Spleen (tissue), 11 donors: ENCODE results near the gene FGF10. TPM values are rescaled to one million over a fixed set of nuclear protein-coding genes. Genes with fewer than 3 reads are reported as not detected.

Experiments used
- DNase-seq: peaks from one replicate; pipeline ENCODE4 v3.0.0-alpha.2; 2020
- H3K27ac ChIP-seq, 8 donors: fragments of 200-600 bp; sonication (generic) in 7 of 8; 1 replicate in 4 of 8; 2 replicates in 4 of 8; pipeline versions ENCODE4 v1.5.0 to v1.8.0; 2016 to 2021; ENCODE audit warnings: inconsistent platforms in 4 of 8, mild to moderate bottlenecking in 4 of 8, moderate library complexity in 1 of 8
- H3K27me3 ChIP-seq, 7 donors: fragments of 200-600 bp; sonication (generic) in 6 of 7; replicated peaks in 1 of 7; 1 replicate in 4 of 7; 2 replicates in 3 of 7; pipeline versions ENCODE4 v1.5.0 to v1.8.0; 2016 to 2021; ENCODE audit warnings: inconsistent platforms in 3 of 7, mild to moderate bottlenecking in 1 of 7
- H3K36me3 ChIP-seq, 6 donors: fragments of 200-600 bp; sonication (generic) in 5 of 6; 1 replicate in 4 of 6; 2 replicates in 2 of 6; pipeline versions ENCODE4 v1.5.0 to v1.8.0; 2016 to 2021; ENCODE audit warnings: inconsistent platforms in 2 of 6
- H3K4me1 ChIP-seq, 6 donors: fragments of 200-600 bp; sonication (generic) in 5 of 6; 1 replicate in 3 of 6; 2 replicates in 3 of 6; pipeline versions ENCODE4 v1.5.0 to v1.8.0; 2016 to 2021; ENCODE audit warnings: inconsistent platforms in 3 of 6
- H3K4me3 ChIP-seq, 8 donors: fragments of 200-600 bp; sonication (generic) in 7 of 8; 1 replicate in 4 of 8; 2 replicates in 4 of 8; pipeline versions ENCODE4 v1.5.0 to v1.8.0; 2016 to 2021; ENCODE audit warnings: inconsistent platforms in 4 of 8, mild to moderate bottlenecking in 4 of 8, moderate library complexity in 2 of 8
- H3K9me3 ChIP-seq, 8 donors: fragments of 200-600 bp; sonication (generic) in 7 of 8; 1 replicate in 4 of 8; 2 replicates in 4 of 8; pipeline versions ENCODE4 v1.5.0 to v1.8.0; 2016 to 2021; ENCODE audit warnings: inconsistent platforms in 4 of 8
- CTCF ChIP-seq, 11 experiments: fragments of 200-600 bp in 7 of 11; fragments of 450-650 bp in 4 of 11; sonication (generic) in 4 of 11; IDR thresholded peaks in 8 of 11; conservative IDR thresholded peaks in 3 of 11; 1 replicate in 7 of 11; 2 replicates in 4 of 11; pipeline versions ENCODE4 v1.4.0 to v1.8.0; 2016 to 2021; ENCODE audit warnings: antibody characterized with exemption in 11 of 11, inconsistent platforms in 4 of 11, mild to moderate bottlenecking in 1 of 11
- POLR2A ChIP-seq, 3 donors: fragments of 450-650 bp; IDR thresholded peaks; one replicate each; pipeline ENCODE4 v1.5.1; 2017; ENCODE audit warnings: antibody characterized with exemption in 3 of 3, mild to moderate bottlenecking in 1 of 3
- POLR2AphosphoS5 ChIP-seq, 3 donors: sonication (generic); formaldehyde crosslinking; IDR thresholded peaks; one replicate each; pipeline ENCODE4 v1.5.1; 2017; ENCODE audit warnings: antibody characterized with exemption in 3 of 3
- WGBS, 5 donors: extraction: QIAGEN DNeasy Blood & Tissue Kit in 3 of 5; methylation state at CpG; one replicate each; pipeline versions ENCODE4 v1.1.5 to v1.1.7; 2013 to 2018; 5-methylcytosine and 5-hydroxymethylcytosine counted together
- intact Hi-C: fragments of 100-400 bp; cut with DNase I; formaldehyde crosslinking; loops from one replicate; pipeline ENCODE4 v1.15.0; 2023; ENCODE audit warnings: low total_unique reads
- polyA plus RNA-seq, 3 donors: library from polyadenylated mRNA; stranded (reverse); fragments of 200-250 nt; gene quantifications; one replicate each; pipeline ENCODE4 v1.2.1, GENCODE V29; 2013
- total RNA-seq, 7 donors: library from RNA; depleted of rRNA in 3 of 7; stranded (reverse); fragments of >200 nt in 3 of 7; fragmentation: NEBNext Ultra II Directional in 4 of 7; extraction: Animal tissue kit (Norgen Biotek cat#: 25700) in 4 of 7; gene quantifications; one replicate each; pipeline versions ENCODE4 v1.1.0 to v1.2.1, GENCODE V29; 2016 to 2021
- donor health status: healthy with polysubstance abuse.
- donor health status: DM: no; HTN: no; CAD: no; lungs with moderate emphysema.
- donor health status: DM: no; HTN: no; CAD: no.
- donor health status: Bipolar disorder and iron deficiency.
- donor health status: healthy.
- donor health status: DM: no; HTN: no; CAD: no.
- donor health status: DM: yes; HTN: yes; CAD: no.

FGF10 gene
- total and polyA plus RNA-seq, 10 donors, result 0.03 to 0.22 TPM; not detected in 8

- intact Hi-C loops, result no loop called here
- DNase-seq, result no peak
- no peaks in the 10 kb centered on the region for H3K27me3 ChIP-seq
- no peaks in the 10 kb centered on the region for H3K9me3 ChIP-seq
- H3K36me3 ChIP-seq, result no peaks in the 10 kb centered on the region
- H3K27ac ChIP-seq, result no peak overlapping the region
- 60 to 79% (median 73%) methylated on average over 1 of the region's 1 CpG for WGBS, 5 donors
- H3K4me1 ChIP-seq, result peaks cover 0 to 6% (median 0%) of the 10 kb centered on the region in 6 donors
- H3K4me3 ChIP-seq, result no peak overlapping the region
- TF ChIP-seq POLR2A (IDR thresholded peaks at IDR 0.05) (no peak), CTCF (IDR thresholded peaks at IDR 0.05 in 8 of 11, conservative IDR thresholded peaks at IDR 0.05 in 3 of 11) (no peak), POLR2AphosphoS5 (IDR thresholded peaks at IDR 0.05) (no peak)
Observed at GRCh38 chr5:44361342-44362001, 27.7 kb downstream of the FGF10 start.

DNA sequence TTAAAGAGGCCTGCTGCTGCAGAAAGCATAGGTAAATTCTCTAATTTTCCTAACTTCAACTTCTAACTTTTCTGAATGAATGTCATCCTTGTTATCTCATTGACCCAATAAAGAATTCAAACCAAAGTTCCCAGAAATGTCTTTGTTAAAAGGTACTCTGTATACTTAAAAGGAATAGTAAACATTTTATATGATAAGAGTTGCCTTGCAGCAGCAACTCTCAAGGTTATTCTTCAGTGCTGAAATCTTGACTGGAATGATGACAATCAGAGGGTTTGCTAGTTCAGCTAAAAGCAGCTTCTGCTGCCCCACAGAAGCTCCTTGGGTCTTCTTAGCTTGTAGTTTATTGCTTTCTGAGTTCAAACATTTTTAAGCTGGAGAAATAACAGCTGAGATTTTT is 28.3 kb downstream of the FGF10 start:
- no peak overlapping the region for H3K4me3 ChIP-seq
- H3K27me3 ChIP-seq, result no peaks in the 10 kb centered on the region
- no peaks in the 10 kb centered on the region for H3K9me3 ChIP-seq
- H3K27ac ChIP-seq, result no peak overlapping the region
- DNase-seq, result no peak
- peaks cover 0 to 6% (median 0%) of the 10 kb centered on the region in 6 donors for H3K4me1 ChIP-seq
- intact Hi-C loops, result no loop called here
- TF ChIP-seq CTCF (IDR thresholded peaks at IDR 0.05 in 8 of 11, conservative IDR thresholded peaks at IDR 0.05 in 3 of 11) (no peak), POLR2A (IDR thresholded peaks at IDR 0.05) (no peak), POLR2AphosphoS5 (IDR thresholded peaks at IDR 0.05) (no peak)
- H3K36me3 ChIP-seq, result no peaks in the 10 kb centered on the region

- WGBS, 5 donors, result 78 to 91% (median 82%) methylated on average over 2 of the region's 2 CpGs
- TF ChIP-seq CTCF (IDR thresholded peaks at IDR 0.05 in 8 of 11, conservative IDR thresholded peaks at IDR 0.05 in 3 of 11) (no peak), POLR2AphosphoS5 (IDR thresholded peaks at IDR 0.05) (no peak), POLR2A (IDR thresholded peaks at IDR 0.05) (no peak)
- intact Hi-C loops, result no loop called here
- Histone ChIP-seq H3K27ac (no peak overlapping the region), H3K9me3 (no peaks in the 10 kb centered on the region), H3K36me3 (no peaks in the 10 kb centered on the region), H3K4me3 (no peak overlapping the region), H3K27me3 (no peaks in the 10 kb centered on the region), H3K4me1 (peaks cover 0 to 6% (median 0%) of the 10 kb centered on the region in 6 donors)
- no peak for DNase-seq
Observed at GRCh38 chr5:44358421-44358820, 30.8 kb downstream of the FGF10 start.

- no peak overlapping the region for H3K27ac ChIP-seq
- no peaks in the 10 kb centered on the region for H3K9me3 ChIP-seq
- no peaks in the 10 kb centered on the region for H3K36me3 ChIP-seq
- peaks cover 0 to under 1% (median 0%) of the 10 kb centered on the region in 6 donors for H3K4me1 ChIP-seq
- WGBS, 5 donors, result 77 to 91% (median 83%) methylated on average over 1 of the region's 1 CpG
- intact Hi-C loops, result no loop called here
- no peak overlapping the region for H3K4me3 ChIP-seq
- TF ChIP-seq CTCF (IDR thresholded peaks at IDR 0.05 in 8 of 11, conservative IDR thresholded peaks at IDR 0.05 in 3 of 11) (no peak), POLR2AphosphoS5 (IDR thresholded peaks at IDR 0.05) (no peak), POLR2A (IDR thresholded peaks at IDR 0.05) (no peak)
- DNase-seq, result no peak
- no peaks in the 10 kb centered on the region for H3K27me3 ChIP-seq
Observed at GRCh38 chr5:44356231-44356630, 33.0 kb downstream of the FGF10 start.
